NCI-H748 treated with DMSO at 0.1 percent for 48 hours (cell line): Measurements from ENCODE around the gene SPAG6.

Experiments
- DNase-seq: peaks from one replicate; lab custom pipeline; 2025; lab: John Stamatoyannopoulos, UW

The SPAG6 gene

DNA sequence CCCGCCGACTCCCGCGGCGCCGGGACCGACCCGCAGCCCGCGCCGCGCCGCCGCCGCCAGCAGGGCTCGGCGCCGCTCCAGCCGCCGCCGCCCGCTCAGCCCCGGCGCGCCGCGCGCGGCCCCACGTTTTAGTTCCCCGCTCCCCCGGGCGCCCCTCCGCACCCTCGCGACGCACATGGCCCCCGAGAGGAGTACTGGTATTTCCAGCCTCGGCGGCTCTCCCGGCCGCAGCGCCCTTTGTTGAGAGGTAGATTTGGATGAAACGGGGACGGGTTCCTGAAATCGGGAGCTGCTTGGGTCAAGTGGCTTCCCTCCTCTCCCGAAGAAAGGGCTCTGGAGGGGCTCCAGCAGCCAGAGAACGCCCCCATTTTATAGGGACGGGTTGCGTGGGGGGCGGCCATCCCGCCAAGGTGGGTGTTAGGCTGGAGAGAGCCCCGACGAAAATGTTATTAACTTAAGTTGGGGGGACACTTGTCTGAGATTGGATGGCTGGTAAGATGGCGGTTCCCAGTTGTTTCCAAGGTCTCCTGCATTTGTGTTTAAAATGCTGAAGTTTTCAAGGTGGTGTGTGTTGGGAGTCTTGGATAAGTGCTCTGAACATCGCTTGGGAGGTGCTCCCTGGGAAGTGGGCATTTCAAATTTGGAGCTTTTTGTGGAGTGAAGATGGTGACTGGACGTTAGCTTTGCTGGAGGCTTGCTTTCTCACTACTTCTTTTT, 23.2 kb upstream of the SPAG6 start:
- DNase-seq = no peak

DNA sequence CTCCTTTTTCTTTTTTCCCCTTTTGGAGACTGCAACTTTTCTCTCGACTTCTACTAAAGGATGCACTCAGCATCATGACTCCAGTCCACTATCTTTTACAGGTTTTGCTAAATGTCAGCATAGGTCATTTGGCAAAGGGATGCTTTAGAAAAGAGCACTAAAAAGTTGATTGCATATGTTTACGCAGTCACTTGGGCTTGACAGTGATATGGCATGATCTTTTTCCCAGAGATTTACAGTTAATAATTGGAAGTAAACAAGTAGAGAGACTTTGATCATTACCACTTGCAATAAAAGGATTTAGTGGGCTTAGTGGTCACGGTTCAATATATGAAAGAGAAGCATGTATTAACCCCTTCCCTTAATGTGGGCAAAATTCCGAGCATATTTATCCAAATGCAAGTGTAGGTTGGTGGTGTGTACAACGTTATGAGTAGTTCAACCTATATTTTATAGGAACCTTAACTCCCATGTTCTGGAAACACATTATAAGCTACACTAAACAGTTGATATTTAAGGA, 22.6 kb upstream of the SPAG6 start:
- no peak for DNase-seq

DNA sequence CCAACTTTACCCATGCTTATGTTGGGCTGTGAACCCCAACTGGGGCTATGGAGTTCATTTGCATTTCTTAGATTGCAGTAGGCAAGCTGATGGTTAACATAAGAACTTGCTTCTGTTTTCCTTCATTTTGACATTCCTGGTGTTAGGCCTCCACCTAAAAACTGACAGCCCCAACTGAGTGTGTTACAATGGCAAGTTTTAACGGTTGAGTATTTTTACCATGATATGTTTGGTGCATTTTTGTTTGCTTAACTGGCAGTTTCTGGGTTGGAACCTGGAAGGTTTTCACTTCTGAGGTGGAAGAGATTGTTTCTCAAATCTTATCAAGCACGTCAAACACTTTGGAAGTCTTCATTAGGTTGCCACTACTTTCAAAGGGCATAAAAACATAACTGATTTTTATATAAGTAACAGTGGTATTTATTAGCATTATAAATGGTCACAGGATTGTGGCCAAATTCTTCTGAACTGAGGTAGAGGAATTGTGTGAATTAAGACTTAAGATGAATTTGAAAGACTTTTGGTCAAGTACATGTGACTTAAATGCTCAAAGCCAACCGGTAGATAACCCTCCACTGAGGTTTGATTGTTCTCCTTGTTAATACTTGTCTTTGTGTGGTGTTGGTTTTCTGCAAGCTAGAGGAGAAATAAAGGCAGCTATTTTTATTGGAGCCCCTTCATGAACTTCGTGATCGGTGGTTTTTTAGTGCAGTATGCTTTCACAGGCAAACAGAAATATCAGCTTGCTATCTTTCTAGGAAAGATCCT, 21.6 kb upstream of the SPAG6 start:
- DNase-seq = no peak

DNA sequence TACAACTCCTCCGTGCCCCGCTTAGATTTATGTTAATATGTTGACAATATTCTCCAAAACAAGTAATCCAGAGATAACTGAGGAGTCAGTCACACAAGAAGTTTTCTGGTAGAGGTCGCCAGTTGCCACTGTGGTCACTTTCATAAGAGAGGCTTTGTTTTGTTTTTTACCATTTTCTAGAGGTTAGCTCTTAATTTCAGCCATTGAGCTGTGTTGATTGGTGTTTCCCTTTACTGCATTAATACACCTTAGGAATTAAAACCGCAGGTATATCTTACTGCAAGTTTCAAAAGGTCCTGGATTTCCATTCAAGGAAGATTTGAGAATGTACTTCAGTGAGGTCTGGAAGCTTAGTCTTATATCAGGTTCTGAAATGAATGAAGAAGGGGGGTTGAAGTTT, 20.9 kb upstream of the SPAG6 start:
- no peak for DNase-seq

DNA sequence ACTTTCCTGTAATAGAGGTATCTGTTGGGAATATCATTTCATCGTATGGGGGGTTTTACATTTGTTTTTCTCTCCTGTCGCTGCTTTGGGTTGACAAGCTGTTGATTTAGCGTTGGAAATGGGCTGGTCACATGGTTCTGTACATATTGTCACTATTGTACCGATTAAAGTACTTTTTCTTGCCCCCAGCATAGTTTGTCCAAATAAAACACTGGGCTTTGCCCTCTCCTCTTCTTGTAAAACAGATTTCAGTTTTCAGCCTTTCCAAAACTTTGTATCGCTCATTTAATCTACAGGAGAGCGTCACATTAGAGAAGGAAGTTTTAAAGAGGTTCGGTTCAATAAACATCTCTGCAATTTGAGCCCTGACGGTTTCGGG, 20.4 kb upstream of the SPAG6 start:
- no peak for DNase-seq

DNA sequence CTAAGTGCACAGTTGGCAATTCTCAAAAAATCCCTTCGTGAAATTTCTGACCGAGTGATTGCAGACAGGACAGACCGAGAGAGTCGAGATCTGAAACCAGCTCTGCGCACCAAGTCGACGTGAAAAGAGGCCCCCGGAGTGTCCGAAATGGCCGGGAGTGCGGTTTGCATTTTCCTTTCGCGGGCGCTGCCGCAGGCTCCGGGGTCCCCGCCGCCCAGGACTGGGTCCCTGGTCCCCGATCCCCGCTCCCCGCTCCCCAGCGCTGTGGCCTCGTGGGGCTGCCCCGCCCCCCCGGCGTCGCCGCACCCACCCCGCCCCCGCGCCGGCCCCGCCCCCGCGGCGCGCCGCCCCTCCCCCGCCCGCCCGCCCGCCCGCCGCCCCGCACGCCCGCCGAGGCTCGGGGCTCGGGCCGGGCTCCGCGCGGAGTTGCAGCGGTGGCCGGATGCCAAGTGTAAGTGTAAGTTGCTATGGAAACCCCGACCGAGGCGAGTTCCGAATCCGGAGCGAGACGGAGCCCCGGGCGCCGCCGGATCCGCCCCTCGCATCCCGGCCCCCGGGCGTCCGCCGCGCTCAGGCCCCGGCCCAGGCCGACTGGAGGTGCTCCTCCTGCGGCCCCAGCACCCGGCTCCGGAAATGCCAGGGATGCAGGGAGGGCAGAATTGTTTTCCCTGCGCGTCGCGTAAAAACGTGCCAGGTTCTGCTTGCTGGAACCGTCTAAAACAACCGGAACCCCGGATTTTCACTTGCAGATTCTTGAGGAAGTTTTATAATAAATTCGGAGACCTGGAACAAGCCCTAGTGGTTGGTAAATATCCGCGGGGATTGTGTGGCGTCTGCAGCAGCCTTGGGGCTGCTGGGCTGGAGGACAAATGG, 19.8 kb upstream of the SPAG6 start:
- peak; percentile 62 for DNase-seq

- DNase-seq = no peak
These were observed 19.1 kb upstream of the SPAG6 start for GRCh38 chr10:22326145-22326702.

- DNase-seq = no peak
These were observed 16.1 kb upstream of the SPAG6 start for GRCh38 chr10:22329150-22329549.

DNA sequence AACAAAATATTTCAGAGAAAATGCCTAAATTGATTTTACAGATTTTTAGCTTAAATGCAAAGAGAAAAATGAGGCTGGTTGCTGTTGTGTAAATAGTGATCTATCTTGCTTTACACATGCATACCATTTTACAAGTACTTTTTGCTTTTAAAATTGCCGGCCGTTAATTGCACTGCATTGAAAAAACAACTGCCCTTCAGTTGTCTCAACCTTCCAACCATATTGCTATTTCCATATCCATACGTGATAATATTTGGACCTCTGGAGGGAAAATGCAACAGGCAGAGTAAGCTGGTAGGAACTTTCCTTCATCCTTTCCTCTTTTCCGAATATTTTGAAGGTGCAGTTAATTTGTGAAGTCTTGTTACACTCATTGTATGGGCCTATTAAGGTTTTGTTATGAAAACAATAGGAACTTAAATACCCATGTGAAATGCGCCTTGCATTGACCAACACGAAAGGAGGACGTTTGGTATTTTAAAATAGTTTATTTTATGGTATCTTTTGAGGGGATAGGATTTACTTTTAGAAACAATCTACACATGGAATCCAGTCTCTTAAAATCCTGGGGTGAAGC, 13.1 kb upstream of the SPAG6 start:
- no peak for DNase-seq

DNA sequence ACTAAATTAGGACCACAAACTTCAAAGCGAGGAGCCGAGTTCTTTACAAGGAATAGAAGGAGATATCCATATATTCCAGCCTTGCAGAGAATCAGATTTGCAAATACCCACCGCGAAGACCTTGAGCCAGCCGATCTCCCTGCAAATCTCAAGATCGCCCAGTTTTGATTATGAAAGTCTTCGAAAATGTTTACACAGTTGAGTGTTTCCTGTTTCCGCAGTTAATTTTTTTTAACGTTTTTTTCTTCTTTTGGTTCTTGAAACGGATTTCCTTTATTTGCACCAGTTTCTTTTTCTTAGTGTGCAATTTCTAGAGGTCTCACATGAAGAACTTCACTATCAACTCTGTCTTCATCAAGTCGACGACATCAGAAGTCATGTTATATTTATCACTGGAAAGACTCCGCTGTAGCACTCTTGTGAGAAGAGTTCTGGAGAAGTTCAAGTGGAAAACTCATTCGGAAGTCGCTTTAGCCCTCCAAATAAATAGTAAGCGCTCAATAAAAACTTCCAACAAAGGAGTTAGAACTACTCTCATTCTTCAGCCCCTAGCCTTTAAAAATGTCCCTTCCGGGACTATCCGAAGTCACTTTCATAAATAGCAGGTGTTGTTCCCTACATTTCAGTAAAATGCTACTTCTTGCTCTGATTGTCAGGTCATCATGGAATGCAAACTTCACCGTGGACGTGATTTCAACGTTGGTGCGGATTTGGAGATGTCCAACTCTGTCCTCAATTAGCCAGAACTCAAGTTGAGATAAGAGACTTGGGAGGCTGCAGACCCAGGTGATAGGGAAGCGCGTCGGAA, 11.9 kb upstream of the SPAG6 start:
- DNase-seq = no peak

DNA sequence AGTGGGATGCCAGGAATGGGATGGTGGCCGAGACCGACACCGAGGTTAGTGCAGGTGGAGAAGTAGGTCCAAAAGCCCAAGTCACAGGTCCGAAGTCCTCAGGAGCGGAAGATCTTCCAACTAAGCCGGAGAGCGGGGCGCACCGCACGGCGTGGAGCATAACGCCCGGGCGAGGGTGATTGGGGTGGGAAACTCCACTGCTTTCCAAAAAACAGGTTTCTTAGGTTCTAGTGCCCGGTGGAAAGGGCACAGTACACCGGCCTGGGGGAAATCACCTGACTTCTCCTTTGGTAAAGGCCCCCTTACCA, 11.4 kb upstream of the SPAG6 start:
- DNase-seq = no peak

- DNase-seq = no peak
These were observed 10.7 kb upstream of the SPAG6 start for GRCh38 chr10:22334414-22335172.

GRCh38 chr10:22335173-22335933, 9.9 kb upstream of the SPAG6 start:
- DNase-seq = no peak

GRCh38 chr10:22338185-22338900, 7.0 kb upstream of the SPAG6 start:
- DNase-seq = no peak

GRCh38 chr10:22338931-22339330, 6.4 kb upstream of the SPAG6 start:
- DNase-seq = no peak

DNA sequence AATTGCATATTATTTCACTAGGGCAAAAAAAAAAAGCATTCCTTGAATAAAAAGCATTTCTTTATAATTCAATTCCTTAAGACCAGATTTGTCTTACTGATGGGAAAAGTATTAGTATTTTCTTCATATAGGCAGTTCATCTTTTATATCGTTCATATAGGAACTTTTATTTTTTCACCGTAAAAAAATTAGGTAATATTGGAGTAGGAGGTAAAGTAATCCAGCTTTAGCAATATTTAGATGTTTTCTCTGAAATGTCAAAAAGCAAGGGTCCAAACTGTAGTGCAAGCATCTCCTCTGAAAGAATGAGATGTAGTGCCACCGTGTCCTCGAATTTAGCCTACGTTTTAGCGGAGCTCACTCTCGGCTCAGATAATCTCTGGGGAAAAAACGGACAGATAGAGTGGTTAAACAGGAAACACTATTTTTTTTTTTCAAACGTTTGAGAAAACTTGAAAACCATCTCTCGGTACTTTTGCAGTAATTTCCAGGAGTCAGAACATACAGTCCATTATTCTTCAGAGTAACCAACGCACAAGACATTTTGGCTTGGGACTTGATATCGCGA, 5.5 kb upstream of the SPAG6 start:
- DNase-seq = no peak

- DNase-seq = peak; percentile 73
These were observed 4.7 kb upstream of the SPAG6 start for GRCh38 chr10:22340329-22341189.
